Measurements from ENCODE around the gene PTPRN2.
"Not testable (repeated sequence)": the region's sequence is repeated elsewhere in the genome, so short reads cannot be mapped to it uniquely, and the experiment has no call there.

PTPRN2 gene

DNA sequence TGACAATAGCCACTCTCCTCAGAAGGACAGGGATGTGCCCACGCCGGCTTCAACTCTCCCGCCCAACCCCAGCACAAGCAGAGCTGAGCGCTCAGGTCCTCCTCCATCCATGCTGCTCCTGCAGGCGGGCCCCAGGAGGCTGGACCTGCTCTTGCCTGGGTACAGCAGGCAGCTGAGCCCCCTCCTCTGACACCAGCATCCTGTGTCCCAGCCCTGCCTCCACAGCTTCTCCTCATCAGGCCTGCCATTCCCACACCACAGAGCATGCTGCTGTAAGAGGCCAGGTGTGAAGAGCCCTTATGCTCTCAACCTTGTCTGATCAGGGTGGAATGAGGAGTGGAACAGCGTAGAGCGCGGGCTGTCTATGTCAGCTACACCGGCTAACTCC lies 302.2 kb downstream of the PTPRN2 start:
- no peak for DNase-seq

DNA sequence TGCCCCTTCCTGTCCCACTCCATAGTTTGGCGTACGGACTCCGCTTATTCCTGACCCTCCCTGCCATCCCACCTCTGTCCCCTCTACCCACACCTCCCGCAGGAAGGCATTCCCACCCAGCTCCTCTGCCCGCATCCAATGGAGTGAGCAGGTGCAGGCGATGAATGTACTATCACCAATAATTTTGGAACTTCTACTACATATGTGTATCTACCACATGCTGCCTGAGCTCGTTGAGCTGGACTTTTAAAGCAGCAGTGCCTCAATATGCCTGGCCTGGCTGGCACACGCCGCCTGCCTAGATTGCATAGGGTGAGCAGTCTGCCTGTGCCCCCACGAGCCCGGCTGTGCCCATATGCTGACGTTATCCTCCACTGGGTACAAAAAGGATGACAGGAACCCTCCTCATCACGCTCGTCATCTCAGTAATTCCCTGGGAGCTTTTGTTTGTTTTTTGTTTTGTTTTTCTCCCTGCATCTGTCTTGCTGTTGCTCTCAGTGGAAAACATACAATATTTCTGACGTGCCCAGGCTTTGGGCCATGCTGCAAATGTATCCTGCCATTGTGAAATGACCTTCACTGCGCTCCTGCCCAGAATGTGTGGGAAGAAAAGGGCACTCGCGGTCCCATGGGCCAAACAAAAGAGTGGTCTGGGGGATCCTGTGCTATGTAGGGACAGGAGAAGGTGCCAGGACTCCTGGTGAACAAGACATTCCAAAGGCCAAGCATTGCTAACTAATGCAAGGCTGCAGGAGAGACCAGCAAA lies 302.8 kb downstream of the PTPRN2 start:
- no peak for DNase-seq

DNA sequence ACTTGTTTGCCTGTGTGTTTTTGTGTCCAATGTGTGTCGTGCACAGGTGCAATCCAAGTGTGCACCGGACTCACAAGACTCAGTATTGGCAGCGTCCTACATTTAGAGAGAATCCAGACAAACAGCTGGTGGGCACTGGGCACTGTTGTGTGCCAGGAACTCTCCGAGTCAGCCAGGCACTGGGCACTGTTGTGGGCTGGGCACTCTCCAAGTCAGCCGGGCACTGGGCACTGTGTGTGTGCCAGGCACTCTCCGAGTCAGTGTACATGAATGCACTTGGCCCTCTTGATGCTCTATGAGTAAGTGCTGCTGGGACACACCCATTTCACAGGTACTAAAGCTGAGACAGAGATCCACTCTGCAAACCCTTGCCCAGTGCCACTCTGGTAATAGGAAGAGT lies 303.5 kb downstream of the PTPRN2 start:
- no peak for DNase-seq

DNA sequence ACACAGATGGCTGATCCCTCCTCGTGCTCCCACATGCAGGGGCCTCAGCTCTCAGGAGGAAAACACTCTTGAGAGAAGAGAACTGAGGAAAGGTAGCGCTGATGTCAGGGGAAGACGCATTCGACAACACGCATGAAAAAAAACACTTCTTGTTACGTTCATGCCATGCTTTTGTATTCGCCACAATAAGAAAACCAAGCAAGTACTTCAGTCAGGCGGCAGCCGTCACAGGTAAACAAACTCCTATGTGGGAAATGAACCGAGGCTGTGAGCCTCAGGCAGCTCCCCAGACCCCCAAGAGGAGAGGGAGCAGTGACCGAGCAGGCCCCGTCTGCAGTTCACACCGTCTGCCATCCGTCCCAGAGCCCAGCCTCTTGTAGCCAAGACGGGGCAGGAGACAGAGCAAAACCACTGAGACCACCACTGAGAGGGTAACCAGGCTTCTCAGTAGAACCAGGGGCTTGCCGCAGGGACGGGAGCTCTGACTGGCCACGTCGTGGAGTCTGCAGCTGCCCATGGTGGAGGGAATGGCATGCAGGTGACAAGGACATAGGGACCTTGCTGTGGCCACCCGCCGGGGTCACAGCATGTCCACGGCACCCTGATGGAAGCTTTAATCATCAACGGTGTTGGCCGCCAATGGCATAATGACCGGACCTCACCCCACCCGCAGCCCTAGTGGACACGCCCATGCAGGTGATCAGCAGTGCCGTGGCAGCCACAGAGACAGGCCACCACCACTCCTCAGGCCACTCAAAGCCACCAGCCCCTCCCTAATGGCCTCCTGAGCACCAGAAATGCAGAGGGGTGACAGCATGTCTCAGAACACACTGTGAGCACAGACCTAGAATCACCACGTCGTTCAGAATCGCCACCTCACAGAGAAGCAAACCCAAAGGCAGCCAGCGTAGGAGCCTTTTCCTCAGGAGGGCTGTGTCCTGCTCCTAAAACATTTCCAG lies 304.3 kb downstream of the PTPRN2 start:
- no peak for DNase-seq

DNA sequence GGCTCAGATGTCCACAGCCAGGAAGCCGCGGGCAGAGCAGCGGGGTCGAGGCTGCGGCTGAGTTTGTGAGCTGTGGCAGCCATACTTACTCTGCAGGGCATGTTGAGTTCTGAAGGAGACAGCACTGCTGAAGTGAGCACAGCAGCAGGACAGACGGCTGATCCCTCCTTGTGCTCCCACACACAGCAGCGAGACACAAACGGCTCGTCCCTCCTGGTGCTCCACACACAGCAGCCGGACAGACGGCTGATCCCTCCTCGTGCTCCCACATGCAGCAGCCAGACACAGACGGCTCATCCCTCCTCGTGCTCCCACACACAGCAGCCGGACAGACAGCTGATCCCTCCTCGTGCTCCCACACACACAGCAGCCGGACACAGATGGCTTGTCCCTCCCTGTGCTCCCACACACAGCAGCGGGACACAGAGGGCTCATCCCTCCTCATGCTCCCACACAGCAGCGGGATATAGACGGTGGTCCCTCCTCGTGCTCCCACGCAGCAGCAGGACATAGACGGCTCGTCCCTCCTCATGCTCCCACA lies 305.1 kb downstream of the PTPRN2 start:
- no peak for DNase-seq

DNA sequence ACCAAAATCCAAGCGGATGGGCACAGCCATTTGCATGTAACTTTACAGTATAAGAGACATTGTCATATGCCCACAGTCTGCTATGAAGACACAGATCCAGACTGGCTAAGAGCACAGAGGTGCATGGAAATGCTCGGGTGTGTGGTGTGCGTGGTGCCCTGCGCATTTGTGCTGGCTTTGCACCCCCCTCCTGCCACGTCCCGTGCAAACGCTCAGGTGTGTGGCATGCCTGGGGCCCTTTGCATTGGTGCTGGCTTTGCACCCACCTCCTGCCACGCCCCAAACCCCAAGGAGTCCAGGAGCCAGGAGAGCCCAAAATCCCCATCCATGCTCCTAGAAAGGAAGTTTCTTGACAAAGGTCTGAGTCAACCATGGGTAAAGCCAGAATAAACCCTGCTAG lies 306.2 kb downstream of the PTPRN2 start:
- no peak for DNase-seq

DNA sequence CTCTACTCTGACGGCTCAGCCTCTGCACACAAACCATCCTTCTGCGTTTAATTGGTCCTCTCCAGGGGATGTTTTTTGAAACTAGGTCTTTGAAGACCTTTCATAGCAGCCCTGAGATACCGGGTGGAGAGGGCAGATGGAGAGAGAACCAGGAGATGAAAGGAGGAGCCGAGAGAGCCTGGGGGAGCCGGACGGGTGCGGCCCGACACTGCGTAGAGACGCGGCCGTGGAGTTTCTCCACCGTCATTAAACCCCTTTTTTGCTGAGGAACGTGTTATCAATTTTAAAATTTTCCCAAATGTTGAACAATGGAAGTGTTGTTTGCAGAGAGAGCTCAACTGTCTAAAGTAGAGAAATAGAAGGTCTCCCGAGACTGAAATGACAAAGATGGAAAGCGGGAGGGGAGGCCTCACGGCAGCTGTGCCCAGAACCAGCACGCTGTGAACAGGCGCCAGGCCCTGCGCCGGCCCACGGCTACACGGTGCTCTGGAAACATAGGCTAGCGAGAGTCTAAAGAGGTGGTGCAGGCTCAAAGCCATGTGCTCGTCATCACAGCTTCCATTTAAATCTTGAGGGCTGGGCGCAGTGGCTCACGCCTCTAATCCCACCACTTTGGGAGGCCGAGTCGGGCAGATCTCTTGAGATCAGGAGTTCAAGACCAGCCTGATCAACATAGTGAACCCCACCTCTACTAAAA lies 307.0 kb downstream of the PTPRN2 start:
- no peak for DNase-seq

DNA sequence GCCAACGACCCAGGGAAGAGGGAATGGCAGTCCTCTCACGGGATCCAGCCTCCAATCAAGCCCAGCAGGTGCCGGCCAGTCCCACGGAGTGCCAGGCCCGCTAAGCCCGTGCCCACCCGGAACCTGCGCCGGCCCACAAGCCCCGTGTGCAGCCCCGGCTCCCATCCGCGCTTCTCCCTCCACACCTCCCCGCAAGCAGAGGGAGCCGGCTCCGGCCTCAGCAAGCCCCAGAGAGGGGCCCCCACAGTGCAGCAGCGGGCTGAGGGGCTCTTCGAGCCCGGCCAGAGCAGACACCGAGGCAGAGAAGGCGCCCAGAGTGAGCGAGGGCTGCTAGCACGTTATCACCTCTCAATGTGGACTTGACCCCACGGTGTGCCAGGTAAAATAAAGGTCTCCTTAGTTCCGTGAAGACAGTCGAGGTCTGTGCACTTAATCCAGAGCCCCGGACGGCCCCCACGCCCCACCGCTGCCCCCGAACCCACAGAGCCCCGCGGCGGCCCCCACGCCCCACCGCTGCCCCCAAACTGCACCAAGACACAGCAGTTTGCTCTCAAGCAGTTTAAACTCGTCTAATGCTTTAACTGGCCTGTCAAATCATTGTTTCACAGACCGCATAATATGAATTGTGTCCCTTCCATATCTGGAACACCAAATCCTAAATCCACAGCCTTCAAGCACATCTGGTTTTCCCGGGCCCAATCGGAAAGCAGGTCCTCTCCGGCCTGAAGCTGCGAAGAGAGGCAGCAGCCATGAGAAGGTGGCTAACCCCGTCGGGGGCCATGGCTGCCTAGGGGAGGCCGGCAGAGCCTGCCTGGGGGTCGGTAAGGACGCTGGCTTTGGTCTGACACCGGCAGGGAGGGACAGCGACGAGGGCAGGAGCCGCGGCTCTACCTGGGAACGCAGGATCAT lies 307.8 kb downstream of the PTPRN2 start:
- no peak for DNase-seq

DNA sequence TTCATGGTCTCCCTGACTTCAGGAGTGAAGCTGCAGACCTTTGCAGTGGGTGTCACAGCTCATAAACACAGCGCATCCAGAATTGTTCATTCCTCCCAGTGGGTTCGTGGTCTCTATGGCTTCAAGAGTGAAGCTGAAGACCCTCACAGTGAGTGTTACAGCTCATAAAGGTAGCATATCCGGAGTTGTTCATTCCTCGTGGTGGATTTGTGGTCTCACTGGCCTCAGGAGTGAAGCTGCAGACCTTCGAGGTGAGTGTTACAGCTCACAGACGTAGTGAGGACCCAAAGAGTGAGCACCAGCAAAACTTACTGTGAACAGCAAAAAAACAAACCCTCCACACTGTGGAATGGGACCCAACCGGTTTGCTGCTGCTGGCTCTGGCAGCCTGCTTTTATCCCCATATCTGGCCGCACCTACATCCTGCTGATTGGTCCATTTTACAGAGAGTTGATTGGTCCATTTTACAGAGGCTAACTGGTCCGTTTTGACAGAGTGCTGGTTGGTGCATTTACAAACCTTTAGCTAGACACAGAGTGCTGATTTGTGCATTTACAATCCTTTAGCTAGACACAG lies 308.8 kb downstream of the PTPRN2 start:
- no peak for DNase-seq

DNA sequence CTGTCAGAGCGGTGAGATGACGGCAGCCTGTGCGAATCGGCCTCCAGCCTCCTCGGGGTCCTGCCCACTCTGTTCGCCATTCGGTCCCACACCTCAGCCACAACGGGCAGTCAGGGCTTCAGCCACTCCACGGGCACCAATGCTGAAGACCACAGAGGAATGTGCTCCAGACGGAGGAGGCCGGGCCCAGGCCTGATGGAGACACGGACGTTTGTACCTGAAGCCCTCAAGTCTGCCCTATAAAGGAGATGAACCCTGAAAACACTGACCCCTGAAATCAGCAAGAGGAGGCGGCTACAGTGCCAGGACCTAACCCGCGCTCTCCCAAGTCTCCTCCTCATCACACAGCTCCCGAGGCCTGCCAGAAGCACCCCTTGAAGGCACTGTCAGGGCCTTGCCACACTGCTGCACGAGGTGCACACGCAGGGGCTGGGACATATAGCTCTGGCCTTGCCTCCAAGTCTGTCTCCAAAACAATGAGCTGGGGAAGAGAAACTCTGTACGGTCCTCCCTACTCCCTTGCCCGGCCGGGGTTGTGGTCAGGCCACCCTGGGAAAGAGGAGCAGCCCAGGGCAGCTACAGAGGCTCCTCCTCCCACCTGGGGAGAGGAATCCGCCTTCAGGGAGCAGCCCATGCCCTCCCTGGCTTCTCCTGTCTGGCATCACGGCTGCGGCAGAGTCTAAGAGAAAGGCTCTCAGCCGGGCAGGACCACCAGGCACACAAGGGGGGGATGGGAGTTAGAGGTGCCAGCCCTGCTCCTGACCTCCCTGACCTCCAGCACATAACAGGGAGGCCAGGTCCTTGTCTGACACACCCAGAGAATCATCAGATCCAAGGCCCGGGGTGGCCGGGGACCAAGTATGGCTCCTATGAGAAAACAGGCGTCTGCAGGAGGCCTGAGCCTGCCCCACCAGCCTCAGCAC lies 310.1 kb downstream of the PTPRN2 start:
- DNase-seq, result no peak

DNA sequence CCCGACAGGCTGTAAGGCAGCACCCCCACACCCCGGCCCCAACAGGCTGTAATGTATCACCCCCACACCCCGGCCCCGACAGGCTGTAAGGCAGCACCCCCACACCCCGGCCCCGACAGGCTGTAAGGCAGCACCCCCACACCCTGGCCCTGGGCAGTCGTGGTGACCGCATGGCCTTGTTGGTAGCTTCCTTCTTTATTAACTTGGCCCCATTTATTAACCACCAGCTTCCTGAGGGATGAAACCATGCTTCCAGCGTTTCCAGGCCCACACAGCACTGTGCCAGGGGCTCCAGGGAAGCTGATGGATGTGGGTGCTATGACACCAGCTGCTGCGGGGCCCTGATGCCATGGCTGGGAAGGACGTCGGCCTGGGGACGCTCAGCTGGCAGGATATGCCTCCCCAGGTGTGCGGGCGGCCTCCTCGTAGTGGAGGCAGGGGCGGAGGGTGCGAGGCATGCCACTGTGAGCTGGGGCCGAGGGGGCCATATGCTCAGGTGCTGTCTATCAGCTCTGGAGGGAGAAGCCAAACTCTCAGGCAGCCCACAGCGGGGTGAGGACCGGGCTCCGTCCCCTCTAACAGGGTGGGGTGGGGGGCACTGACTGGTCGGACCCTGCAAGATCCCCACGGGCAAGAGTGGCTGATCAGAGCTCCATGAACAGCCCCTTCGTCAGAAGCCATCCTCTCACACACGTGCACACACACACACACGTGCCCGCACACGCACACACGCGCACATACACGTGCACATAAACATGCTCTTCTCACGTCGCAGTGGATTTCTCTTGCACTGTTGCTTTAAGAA lies 311.0 kb downstream of the PTPRN2 start:
- DNase-seq, result no peak

DNA sequence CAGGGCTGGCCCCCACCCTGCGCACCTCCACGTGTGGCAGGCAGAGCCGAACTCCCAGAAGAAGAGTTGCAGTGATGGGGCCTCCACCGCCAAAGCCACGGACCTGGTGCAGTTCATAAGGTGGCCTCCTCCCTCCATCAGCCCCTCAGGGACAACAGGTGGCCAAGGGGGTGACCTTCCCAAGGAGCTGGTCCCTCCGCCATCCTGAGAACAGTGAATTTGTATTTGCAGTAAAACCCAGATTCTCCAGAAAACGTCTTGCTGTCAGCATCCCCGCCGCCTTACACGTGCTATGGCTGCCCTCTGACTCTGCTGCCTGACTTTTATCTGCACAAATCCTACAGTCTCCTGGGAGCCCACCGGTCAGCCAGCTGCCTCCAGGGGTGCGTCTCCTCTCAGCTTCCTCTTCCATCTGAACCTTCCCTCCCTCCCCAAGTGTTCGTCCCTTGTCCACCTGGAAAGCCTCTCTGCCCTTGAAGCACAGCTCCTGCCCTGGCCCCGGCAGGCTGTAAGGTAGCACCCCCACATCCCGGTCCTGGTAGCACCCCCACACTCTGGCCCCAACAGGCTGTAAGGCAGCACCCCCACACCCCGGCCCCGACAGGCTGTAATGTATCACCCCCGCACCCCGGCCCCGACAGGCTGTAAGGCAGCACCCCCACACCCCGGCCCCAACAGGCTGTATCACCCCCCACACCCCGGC lies 311.8 kb downstream of the PTPRN2 start:
- no peak for DNase-seq

DNA sequence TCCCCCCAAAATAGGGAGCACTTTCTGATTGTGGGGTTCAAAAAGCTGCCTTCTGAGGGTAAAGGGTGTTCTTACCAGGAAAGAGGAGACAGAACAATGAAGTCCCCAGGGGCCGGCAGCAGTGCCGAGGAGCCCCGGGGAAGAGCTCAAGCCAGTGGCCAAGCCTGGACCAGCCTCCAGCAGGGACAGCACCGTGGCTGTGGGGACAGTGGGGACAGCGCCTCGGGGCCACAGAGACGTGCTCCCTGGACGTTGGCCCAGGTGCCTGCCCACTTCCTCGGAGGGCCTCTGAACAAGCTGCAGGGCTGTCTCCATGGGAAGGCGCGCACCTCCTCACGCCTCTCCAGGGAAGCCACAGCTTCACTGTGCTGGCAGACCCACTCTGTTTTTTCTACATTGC lies 312.6 kb downstream of the PTPRN2 start:
- DNase-seq, result no peak

DNA sequence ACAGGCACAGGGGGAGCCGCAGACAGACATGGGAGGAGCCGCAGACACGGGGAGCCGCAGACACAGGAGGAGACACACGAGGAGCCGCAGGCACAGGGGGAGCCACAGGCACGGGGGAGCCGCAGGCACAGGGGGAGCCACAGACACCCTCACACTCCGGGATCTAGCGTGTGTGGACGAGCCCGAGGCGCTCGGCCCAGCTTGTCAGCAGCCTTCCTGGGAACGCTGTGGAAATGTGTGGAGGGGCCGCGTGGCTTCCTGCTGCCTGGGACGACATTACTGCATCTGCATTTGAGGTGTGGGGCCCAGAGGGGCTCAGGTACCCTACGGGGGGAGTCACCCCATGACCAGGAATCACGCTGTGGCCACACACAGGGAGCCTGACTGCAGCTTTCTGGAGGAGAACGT lies 313.2 kb downstream of the PTPRN2 start:
- DNase-seq, result no peak

DNA sequence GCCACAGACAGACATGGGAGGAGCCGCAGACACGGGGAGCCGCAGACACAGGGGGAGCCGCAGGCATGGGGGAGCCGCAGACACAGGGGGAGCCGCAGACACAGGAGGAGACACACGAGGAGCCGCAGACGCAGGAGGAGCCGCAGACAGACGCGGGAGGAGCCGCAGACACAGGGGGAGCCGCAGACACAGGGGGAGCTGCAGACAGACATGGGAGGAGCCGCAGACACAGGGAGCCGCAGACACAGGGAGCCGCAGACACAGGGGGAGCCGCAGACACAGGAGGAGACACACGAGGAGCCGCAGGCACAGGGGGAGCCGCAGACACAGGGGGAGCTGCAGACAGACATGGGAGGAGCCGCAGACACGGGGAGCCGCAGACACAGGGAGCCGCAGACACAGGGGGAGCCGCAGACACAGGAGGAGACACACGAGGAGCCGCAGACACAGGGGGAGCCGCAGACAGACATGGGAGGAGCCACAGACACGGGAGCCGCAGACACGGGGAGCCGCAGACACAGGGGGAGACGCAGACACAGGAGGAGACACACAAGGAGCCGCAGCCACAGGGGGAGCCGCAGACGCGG lies 313.8 kb downstream of the PTPRN2 start:
- DNase-seq, result not testable (repeated sequence)

DNA sequence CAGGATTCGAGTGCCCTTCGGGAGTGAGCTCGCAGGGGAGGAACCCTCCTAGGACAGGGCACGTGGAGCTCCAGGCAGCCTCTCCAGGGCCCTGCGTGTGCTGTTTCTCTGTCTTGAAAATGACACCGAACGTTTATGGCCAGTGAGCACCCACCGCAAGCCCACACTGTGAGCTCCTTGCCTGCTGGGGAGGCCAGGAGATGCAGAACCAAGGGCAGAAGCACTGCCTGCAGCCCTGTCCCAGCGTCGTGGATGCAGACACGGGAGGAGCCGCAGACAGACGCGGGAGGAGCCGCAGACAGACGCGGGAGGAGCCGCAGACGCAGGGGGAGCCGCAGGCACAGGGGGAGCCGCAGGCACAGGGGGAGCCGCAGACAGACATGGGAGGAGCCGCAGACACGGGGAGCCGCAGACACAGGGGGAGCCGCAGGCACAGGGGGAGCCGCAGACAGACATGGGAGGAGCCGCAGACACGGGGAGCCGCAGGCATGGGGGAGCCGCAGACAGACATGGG lies 314.4 kb downstream of the PTPRN2 start:
- DNase-seq, result no peak

DNA sequence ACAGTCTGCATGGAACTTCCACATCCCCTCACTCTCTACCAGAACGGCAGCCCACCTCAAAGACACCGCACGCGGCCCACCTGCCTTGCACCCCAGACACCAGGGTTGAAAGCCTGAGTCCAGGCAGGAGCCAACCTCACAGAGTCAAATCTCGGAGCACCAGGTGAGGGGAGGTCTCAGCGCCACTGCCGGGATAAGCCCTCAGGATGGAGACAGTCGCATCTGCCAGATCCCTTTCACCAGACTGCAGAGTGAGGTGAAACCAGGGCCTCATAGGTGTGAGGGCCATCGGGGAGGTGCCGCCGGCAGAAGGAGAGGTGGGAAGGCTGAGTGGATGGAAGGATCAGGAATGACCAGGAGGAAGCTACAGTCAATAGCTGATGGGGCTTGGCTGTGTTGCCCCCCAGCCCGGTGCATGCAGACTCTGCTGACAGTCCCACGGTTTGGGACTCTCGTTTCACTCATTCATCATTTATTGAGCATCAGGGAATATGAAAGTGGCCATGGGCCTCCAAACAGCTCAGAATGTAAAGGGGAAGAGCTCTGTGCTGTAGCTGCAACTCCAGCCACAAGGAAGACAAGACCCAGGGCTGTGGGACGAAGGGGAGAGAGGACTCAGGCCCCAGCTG lies 315.0 kb downstream of the PTPRN2 start:
- no peak for DNase-seq

DNA sequence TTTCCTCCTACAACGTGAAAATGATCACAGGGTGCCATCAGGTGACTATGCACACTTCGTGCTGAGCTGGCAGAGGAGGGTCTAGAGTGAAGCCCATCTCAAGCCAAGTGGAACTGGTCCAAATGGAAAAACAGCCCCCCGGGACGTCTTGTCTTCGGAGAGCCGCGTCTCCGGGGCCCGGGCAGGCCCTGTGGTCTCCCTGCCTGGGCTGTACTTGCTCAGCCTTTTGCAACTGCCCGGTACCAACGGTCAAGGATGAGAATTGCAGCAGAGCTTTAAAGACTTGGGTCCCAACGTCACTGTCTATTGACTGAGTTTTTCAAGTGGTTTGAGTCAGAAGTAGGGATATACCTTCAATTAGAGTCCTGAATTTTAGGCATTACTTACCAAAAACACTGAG lies 315.5 kb downstream of the PTPRN2 start:
- DNase-seq, result no peak
